CD4-positive, alpha-beta T cell treated with Interleukin-10 for 1 hour (primary cell): ENCODE measurements around the gene SIGLEC10.
A peak's percentile ranks its signal among the peaks of the same experiment; 100 is the strongest.
"Not testable (repeated sequence)": the region's sequence is repeated elsewhere in the genome, so short reads cannot be mapped to it uniquely, and the experiment has no call there.

Source experiments
- DNase-seq: peaks from one replicate; pipeline ENCODE4 v3.0.0-alpha.2; 2020

Gene SIGLEC10

DNA sequence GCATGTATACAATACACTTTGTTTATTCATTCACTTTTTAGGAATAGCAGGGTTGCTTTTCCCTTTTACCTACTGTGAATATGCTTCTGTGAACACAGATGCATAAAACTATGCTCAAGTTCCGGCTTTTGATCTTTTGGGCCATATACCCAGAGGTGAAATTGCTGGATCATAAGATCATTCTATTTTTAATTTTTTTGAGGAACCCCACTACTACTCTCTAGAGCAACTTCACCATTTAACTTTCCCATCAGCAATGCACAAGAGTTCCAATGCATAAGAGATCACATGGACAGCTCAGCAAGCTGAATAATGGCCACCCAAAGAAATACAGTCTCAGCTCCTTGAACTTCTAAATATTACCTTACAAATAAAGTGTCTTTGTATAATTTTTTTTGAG lies 17.0 kb upstream of the SIGLEC10 start:
- DNase-seq = no peak

DNA sequence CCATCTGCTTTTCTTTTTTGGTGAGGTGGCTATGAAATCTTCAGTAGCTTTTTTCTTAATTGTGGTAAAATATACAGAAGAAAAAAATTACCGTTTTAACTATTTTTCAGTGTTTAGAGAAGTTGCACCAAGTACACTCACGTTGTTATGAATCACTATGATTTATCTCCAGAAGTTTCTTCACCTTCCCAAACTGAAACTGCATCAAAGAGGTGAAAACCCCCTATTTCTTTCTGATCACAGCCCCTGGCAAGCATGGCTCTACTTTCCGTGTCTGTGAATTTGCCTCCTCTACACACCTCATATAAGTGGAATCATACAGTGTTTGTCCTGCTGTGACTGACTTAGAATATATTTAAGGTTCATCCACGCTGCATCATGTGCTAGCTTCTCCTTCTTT lies 15.6 kb upstream of the SIGLEC10 start:
- DNase-seq = no peak

DNA sequence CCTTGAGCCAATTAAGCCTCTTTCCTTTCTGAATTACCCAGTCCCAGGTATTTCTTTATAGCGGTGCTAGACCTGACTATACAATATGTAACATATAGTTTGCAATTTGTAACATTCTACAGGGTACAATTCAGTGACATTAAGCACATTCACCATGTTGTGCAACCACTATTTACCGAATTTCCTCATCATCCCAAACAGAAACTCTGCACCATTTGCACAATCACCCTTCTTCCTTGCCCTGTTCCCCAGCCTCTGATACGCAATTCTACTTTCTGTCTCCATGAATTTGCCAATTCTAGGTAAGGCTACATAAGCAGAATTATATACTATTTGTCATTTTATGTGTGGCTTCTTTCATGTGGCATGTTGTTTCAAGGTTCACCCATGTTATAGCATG lies 13.7 kb upstream of the SIGLEC10 start:
- DNase-seq = no peak

DNA sequence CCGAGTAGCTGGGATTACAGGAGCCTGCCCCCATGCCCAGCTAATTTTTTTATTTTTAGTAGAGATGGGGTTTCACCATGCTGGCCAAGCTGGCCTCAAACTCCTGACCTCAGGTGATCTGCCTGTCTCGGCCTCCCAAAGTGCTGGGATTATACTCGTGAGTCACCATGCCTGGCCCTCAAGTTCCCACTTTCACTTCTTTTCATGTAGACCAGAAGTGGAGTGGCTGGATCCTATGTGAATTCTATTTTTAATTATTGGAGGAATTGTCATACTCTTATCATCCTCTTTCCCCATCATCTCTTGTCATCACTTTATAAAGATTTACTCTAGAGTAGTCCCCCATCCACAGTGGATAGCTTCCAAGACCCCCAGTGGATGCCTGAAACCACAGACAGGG lies 12.8 kb upstream of the SIGLEC10 start:
- no peak for DNase-seq

DNA sequence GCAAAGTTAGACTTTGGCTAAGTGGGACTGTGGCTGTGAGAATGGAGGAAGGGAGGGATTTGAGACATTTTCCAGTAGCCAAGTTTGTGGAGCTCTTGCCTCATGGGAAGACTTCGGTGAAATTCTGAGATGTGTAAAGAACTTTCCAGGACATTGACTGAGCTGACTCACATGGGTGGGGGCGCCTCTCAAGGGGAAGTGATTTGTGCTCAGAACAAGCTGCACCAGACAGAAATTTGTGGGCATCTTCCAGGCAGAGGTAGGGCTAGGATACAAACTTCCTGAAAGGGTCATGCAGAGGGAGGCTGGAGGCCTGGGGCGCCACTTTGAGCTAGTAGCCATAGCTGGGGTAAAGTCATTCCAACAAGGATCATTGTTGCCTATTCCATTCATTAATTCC lies 9.8 kb upstream of the SIGLEC10 start:
- DNase-seq = no peak

DNA sequence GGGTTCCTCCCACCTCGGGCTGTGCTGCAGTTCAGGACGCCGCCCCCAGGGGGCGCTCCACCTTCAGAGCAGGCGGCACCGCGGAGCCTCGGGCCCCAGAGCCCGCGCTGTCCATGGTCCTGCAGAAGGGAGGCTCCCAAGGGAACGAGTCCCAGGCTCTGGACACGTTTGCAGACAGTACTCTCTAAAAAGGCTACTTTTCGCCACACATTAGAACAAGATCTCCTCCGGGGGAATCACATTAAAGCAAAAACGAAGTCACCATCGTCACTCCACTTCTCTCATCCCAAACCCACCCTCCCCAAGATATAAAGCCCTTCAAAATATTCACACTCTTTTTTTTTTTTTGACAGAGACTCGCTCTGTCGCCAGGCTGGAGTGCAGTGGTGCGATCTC lies 4.6 kb upstream of the SIGLEC10 start:
- peak; percentile 82 for DNase-seq

DNA sequence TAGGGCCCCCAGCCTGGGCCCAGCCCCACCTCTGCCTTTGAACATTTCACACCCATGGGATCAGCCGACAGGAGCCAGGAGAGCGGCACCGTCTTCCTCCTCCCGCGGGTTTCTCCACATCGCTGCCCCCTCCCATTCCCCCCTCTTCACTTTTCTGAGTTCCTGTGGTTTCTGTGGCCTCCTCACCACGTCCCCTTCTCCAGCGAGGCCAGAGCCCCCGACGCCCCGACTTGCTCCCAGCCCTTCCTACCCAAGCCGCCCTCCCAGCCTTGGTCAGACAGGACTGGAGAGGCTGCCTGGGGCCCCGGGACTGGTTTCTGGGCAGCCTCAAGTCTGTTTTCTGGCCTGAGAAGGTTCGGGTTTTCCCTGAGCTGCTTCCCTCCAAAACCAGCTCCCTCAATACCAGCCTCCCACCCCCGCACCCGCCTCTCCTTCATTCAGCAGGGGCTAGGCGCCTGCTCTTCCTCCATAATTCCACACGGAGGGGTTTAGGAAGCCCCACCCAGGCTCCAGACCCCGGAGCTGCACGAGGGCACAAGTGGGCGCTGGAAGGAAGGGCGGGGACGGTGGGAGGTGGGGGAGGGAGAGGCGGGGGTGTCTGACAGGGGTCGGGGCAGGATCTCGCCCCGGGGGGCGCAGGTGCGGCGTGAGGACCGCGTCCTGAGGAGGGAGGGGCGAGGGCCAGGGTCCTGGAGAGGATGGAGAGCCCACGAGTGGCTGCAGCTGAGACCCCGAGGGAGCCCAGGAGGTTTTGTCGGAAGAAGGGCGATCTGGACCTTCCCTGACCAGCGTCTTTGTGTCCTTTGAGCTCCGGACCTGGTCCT lies 4.0 kb upstream of the SIGLEC10 start:
- no peak for DNase-seq

DNA sequence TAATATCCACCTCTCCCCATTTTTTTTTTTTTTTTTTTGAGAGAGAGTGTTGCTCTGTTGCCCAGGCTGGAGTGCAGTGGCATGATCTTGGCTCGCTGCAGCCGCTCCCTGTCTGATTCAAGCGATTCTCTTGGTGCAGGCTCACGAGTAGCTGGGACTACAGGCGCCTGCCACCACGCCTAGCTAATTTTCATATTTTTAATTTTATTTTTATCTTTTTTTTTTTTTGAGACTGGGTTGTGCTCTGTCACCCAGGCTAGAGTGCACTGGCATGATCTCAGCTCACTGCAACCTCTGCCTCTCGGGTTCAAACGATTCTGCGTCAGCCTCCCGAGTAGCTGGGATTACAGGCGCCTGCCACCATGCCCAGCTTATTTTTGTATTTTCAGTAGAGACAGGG lies 3.1 kb upstream of the SIGLEC10 start:
- DNase-seq = not testable (repeated sequence)

DNA sequence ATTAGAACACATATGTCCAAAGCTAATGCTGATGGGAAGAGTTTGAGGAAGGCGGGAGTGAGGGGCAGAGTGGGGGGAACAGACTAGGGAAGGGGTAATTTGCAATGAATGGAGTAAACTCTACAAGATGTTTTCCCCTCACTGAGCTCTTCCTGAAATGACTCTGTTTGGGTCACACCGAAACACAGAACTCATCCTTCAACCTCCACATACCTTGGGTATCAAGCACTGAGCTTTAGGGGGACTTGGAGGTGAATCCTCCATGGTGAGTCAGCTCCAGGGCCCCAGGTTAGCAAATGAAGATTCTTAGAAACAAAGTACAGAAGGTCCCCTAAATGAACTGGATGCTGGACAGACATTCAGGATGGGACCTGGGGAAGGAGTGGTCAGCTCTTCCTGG lies 1.3 kb upstream of the SIGLEC10 start:
- DNase-seq = no peak

DNA sequence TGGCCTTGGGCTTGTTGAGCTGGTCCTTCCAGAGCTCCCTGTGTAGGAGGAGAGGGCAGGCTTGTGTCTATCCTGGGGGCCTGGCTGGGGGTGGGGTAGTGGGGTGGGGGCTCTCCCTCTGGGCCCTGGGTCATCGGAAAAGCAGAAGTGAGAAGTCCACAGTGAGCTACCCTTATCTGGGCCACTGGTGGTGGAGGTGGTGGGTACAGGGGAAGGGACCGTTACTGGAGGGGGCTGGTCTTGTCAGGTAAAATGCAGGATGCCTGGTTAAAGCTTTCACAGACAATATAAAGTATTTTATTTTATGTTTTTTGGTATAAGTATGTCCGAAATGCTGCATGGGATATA lies 342 bp upstream of the SIGLEC10 start:
- DNase-seq = no peak

DNA sequence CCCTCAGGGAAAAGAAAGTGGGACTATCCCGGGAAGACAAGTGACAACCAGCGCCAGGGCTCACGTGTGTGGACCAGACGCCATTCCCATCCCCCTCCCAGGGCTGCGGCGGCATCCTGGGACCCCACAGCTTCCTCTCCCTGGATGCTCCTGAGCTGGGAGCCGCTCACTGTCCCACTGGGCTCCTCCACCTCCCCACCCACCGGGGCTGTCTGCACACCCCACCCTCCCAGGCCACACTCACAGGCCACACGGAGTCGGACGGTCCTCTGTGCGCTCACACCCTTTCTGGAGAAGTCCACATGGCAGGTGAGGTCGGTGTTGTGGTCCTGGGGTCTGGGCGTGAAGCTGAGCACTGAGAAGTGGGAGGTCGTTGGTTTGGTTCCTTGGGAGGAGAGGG lies 1.0 kb downstream of the SIGLEC10 start:
- DNase-seq = not testable (repeated sequence)

DNA sequence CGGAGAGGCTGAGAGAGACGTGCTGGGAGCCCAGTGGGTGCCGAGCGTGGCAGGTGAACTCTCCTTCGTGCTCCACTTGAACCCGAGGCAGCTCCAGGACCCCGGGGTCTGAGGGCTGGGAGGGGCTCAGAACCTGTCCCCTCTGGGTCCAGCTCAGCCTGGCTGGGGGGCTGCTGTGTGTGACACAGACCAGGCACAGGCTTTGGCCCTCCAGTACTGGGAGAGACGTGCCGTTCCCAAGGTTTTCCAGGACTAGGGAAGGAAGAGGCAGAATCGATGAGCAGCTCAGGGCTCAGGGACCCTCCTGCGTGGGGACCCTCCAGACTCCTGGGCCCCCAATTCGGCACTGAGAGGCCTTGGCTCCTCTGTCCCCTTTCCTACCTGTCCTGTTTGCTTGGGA lies 2.3 kb downstream of the SIGLEC10 start:
- DNase-seq = no peak

DNA sequence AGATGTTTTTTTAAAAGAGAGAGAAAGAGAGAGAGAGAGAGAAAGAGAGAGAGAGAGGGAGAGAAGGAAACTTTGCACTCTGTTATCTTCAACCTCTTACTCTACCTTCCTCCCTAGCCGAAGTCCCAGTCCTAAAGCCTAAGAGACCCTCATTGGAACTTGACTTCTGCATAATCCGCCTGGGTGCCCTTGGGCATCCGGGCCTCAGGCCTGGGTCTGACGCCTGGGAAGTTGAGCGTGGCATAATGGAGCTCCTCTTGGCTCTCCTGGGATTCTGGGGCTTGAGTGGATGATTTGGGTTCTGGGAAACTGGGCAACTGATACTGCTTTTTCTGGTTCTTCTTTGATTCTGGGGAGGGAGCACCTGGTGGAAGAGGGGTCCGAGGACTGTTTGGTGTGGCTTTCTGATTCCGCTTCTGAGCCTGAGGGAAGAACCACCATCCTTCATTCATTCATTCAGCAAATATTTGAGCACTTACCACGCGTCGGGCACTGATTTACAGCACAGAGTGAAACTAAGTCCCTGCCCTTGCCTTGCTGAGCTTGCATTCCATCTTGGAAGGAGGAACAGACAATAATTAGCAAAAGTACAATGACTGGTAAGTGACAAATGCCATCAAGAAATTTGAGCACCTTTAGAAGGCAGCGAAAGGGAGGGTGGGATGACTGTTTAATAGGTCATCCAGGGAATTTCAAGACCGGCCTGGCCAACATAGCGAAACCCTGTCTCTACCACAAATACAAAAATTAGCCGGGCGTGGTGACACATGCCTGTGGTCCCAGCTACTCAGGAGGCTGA lies 6.3 kb downstream of the SIGLEC10 start:
- no peak for DNase-seq

DNA sequence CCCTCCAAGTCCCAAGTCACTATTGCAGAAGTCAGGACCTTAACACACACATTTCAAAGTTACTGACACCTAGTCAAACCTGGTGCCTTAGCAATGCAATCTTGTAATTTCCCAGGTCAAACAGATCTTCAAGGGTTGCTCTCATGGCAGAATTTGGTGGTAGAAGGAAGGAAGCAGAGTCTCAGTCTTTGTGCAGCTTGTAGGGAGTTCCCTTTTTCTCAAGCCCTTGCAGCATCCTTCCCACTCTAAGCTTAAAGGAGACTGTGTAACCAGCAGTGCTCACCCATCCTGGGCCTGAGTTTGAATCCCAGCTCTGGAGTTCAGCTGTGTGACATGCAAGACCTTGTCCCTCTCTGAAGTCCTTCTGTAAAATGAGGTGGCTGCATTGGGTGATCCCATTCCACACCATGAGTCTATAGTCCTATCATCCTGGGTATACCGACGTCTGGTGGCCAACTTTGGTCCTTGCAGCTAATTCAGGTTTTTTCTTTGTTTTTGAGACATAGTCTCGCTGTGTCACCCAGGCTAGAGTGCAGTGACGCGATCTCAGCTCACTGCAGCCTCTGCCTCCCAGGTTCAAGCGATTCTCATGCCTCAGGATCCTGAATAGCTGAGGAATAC lies 9.8 kb downstream of the SIGLEC10 start:
- DNase-seq = peak; percentile 54

DNA sequence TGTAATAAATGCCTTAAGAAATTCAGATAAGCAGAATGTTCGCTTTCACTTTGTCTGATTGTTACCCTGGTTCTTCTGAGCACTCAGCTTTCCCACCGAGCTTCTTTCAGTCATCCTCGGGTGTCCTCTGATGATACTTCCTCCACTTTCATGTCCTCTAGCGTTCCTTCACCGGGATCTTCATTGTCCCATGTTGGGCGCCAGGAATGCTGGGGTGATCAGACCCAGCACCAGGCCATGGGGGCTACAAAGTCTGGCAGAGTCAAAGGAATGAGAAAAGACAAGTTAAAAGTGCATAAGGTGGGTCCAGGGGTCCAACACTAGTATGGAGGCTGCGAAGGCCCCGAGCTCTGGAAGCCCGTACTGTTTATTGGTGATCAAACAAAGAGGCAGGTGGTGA lies 15.3 kb downstream of the SIGLEC10 start:
- no peak for DNase-seq

DNA sequence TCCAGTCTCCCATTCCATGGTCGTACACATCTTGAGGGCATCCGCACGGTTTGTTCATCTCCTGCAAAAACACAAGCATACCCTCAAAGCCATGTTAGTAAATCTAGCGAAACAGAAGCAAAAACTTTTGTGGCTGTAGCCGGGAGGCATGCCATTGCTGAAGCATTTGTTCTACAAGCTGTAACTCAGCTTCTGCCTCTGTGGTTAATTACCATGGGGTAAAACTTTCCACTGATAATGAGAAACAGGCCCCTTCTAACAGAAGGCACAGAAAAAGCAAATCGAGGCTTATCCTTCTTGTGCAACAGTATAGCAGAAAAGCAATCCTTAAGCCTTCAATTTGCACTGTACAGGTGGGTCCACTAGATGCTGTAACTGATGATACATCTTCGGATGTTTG lies 17.5 kb downstream of the SIGLEC10 start:
- DNase-seq = not testable (repeated sequence)

DNA sequence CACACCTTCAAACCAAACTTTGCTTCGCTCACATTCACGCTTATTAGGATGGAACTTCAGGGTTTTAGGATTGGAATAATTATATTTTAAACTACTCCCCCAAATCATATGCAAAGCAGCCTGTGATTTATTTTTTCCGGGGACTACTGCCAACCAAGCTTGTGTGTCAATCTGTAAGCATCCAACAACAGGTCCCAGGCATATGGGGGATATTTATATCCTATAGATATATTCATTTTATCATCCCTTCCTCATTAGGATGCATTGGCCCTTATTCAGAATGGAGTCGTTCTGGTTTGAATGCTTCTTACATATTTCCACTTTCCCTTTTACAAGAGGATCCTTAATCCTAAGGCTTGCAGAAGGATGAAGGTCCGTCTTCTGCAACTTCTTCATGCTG lies 18.2 kb downstream of the SIGLEC10 start:
- no peak for DNase-seq

DNA sequence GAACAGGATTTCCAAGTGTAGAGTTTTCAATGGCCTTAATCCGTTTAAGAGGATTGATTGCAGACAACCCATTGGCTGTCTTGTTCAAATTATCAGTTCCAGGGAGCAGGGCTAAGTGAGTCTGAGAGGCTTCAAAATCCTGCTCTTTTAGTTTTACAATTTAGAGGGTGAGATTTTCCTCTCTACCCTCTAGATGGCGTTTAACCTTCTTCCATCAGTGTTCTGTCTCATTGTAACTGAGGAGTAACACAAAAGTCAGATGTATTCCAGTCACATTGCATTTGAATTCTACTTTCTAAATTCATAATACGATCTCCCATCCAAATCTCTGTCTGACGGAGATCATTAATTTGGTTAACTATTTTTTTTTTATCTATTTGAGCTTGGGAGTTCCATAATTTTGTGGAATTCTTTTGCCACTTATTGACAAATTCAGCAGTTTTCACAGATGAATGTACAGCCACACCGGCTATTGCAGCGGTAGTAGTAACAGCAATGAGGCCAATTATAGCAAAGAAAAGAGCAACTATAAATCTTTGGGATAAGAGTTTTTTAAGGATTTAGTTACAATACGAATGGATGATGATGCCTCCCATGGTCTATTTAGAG lies 19.2 kb downstream of the SIGLEC10 start:
- peak; percentile 46 for DNase-seq

DNA sequence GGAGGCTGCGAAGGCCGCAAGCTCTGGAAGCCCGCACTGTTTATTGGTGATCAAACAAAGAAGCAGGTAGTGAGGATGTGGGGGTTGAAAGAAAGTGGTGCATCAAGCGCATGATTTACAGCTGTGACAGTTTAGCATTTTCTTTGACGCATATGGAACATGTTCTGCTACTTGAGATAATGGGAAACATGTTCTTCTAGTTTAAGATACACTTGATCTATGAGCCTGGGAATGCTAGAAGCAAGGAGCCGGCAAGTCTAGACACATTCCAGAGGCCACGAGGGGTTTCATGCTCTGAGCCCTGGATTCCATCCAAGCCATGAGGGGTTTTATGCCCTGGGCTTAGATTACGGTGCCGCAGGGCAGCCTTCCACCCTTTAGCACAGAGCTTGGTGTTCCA lies 20.0 kb downstream of the SIGLEC10 start:
- not testable (repeated sequence) for DNase-seq

DNA sequence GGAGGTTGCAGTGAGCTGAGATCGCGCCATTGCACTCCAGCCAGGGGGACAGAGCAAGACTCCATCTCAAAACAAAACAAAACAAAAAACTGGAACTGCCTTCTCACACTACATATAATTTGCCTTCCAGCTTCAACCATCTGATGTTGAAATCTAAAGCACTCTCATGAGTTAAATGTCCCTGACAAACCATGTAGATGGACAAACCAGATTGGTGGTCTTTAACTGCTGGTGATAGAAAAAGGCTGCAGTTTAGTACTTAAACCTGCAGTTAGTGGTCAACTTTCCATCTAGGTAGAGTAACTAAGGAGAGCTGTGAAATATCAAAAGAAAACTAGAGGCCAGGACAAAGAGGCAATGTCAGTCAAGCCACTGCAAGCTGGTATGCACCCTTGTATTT lies 21.3 kb downstream of the SIGLEC10 start:
- no peak for DNase-seq

DNA sequence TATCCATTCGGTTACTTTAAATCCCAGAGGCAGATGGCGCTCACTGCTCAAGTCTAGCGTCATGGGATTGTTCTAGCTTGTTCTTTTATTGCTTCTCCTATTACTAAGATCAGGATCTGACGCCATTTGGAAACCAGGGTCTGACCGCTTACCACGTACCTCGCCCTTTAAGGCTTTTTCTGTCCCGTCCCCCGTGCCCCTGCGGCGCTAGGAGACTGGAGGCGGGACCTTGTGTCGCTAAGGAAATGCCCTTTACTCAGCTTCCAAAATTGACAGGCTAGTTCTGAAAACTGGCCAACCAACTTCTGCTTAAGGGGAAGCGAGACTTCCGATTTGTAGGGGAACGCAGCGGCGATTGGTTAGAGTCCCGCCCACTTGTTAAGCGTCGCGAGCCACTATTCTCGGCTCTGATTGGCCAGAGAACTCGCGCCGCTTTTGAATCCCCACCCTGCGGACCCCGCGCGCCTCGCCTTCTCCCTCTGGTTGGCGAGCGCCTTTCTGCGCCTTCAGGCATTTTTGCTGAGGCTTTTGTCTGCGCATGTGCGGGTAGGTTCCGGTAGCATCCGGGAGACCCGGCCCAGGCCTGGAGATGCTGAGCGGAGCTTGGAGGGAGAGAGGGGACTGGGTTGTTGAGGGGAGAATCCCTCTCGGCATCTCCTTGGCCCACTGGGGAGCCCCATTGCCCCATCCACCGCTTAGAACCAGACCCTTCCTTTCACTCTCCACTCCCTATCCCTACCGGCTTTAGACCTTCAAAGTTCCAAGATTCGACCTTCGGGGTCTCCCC lies 23.2 kb downstream of the SIGLEC10 start:
- DNase-seq = peak; percentile 96

DNA sequence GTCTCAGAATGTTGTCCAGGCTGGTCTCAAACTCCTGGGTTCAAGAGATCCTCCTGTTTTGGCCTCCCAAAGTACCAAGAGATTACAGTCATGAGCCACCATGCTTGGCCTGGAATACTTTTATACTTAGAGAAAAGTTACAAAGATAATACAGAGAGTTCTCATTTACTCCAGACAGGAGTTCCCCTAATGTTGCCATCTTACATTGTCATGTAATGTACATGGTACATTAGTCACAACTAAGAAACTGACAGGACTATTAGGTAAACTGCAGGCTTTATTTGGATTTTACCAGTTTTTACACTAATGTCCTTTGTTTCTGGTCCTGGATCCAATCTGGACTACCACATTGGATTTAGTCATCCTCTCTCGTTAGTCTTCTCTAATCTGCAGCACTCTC lies 24.7 kb downstream of the SIGLEC10 start:
- no peak for DNase-seq
